GM19240 (cell line): Measurements from ENCODE around the gene MRPL47.
"Not testable (repeated sequence)": the region's sequence is repeated elsewhere in the genome, so short reads cannot be mapped to it uniquely, and the experiment has no call there.

Experiments used
- DNase-seq: peaks from one replicate; pipeline ENCODE4 v3.0.0; 2011; ENCODE audit warnings: low spot score; ENCODE audit not compliant: insufficient read length

Gene MRPL47

GRCh38 chr3:179604321-179605078 lies at the start of gene MRPL47, which contains the start of gene NDUFB5:
MRPL47 (minus strand) TSS chr3:179604638; CDS start chr3:179604624, 14 bp downstream.
NDUFB5 (plus strand) TSS chr3:179604794; CDS start chr3:179604816, 22 bp downstream.
- DNase-seq = peak; percentile 71

- peak; percentile 24 for DNase-seq
These were observed 48.8 kb upstream of the MRPL47 start for GRCh38 chr3:179653096-179653797.

GRCh38 chr3:179652447-179653095 lies 48.1 kb upstream of the MRPL47 start, which contains the start of gene USP13:
USP13 (plus strand) TSS chr3:179653040; CDS start chr3:179653226, 186 bp downstream.
- peak; percentile 32 for DNase-seq

- DNase-seq = no peak
These were observed 47.4 kb upstream of the MRPL47 start for GRCh38 chr3:179651687-179652446.

- DNase-seq = no peak
These were observed 41.7 kb upstream of the MRPL47 start for GRCh38 chr3:179646177-179646576.

GRCh38 chr3:179643837-179644236 lies 39.4 kb upstream of the MRPL47 start:
- not testable (repeated sequence) for DNase-seq

- no peak for DNase-seq
These were observed 38.4 kb upstream of the MRPL47 start for GRCh38 chr3:179642871-179643270.

GRCh38 chr3:179640469-179640868 lies 36.0 kb upstream of the MRPL47 start:
- DNase-seq = no peak

GRCh38 chr3:179630753-179631451 lies 26.5 kb upstream of the MRPL47 start:
- no peak for DNase-seq

GRCh38 chr3:179624451-179624850 lies 20.0 kb upstream of the MRPL47 start:
- DNase-seq = no peak

GRCh38 chr3:179622023-179622422 lies 17.6 kb upstream of the MRPL47 start:
- no peak for DNase-seq

GRCh38 chr3:179615458-179616173 lies 11.2 kb upstream of the MRPL47 start:
- no peak for DNase-seq

- no peak for DNase-seq
These were observed 9.4 kb upstream of the MRPL47 start for GRCh38 chr3:179613807-179614206.

- no peak for DNase-seq
These were observed 5.6 kb upstream of the MRPL47 start for GRCh38 chr3:179610066-179610465.

GRCh38 chr3:179608931-179609720 lies 4.7 kb upstream of the MRPL47 start:
- DNase-seq = no peak

GRCh38 chr3:179606534-179607085 lies 2.2 kb upstream of the MRPL47 start:
- DNase-seq = no peak

- DNase-seq = no peak
These were observed 607 bp downstream of the MRPL47 start for GRCh38 chr3:179603831-179604230.

GRCh38 chr3:179603321-179603720 lies 1.1 kb downstream of the MRPL47 start:
- no peak for DNase-seq

GRCh38 chr3:179599531-179599930 lies 4.9 kb downstream of the MRPL47 start:
- DNase-seq = no peak
